K562 (cell line): ENCODE data around the gene ZSCAN22. TPM values are rescaled to one million over a fixed set of nuclear protein-coding genes. Genes with fewer than 3 reads are reported as not detected.

Experiments used
- FOXA1 ChIP-seq: fragments of 450-650 bp; IDR thresholded peaks from 2 replicates; pipeline ENCODE4 v1.6.1; 2016; ENCODE audit warnings: mild to moderate bottlenecking, borderline replicate concordance
- HLTF ChIP-seq: fragments of 450-650 bp; IDR thresholded peaks from 2 replicates; pipeline ENCODE4 v1.6.1; 2016
- ILK ChIP-seq: fragments of 450-650 bp; IDR thresholded peaks from 2 replicates; pipeline ENCODE4 v1.6.1; 2016; ENCODE audit warnings: missing genetic modification characterization, low read depth, mild to moderate bottlenecking, missing compliant biosample characterization, moderate library complexity, borderline replicate concordance
- NRF1 ChIP-seq, 2 experiments: fragments of 450-650 bp; IDR thresholded peaks in 1 of 2; conservative IDR thresholded peaks in 1 of 2; 2 replicates each; pipeline ENCODE4 v1.6.1; 2014; ENCODE audit warnings: mild to moderate bottlenecking in 2 of 2
- NUFIP1 ChIP-seq: fragments of 450-650 bp; IDR thresholded peaks from 2 replicates; pipeline ENCODE4 v1.6.1; 2018; ENCODE audit not compliant: partially characterized antibody
- PHB ChIP-seq: fragments of 250-450 bp; sonication (Bioruptor Pico); IDR thresholded peaks from 2 replicates; pipeline ENCODE4 v1.5.0; 2021
- PYGO2 ChIP-seq: fragments of 450-650 bp; IDR thresholded peaks from 2 replicates; pipeline ENCODE4 v1.6.1; 2016; ENCODE audit warnings: mild to moderate bottlenecking, missing genetic modification characterization, moderate library complexity, missing compliant biosample characterization
- RFX1 ChIP-seq: fragments of 450-650 bp; IDR thresholded peaks from 2 replicates; pipeline ENCODE4 v1.6.1; 2016; ENCODE audit warnings: mild to moderate bottlenecking, moderate library complexity
- RNF2 ChIP-seq: sonication (generic); IDR thresholded peaks from 2 replicates; pipeline ENCODE4 v1.6.1; 2016
- SMAD2 ChIP-seq: fragments of 150-350 bp; IDR thresholded peaks from 2 replicates; pipeline ENCODE4 v1.6.1; 2014; ENCODE audit warnings: low read depth, mild to moderate bottlenecking, low read length
- ZNF134 ChIP-seq: fragments of 250-450 bp; sonication (Bioruptor Pico); conservative IDR thresholded peaks from 2 replicates; pipeline ENCODE4 v1.4.0; 2020
- polyA plus RNA-seq, 8 experiments: library from polyadenylated mRNA; depleted of rRNA in 4 of 8; stranded (reverse) in 5 of 8; unstranded in 3 of 8; fragments of >200 nt; fragmentation: Nextera tagmentation in 2 of 8; fragmentation: Illumina TruSeq in 1 of 8; extraction: Ambion mirVana in 2 of 8; extraction: Trizol in 1 of 8; gene quantifications; 2 replicates each; pipeline versions ENCODE4 v1.2.1 to v1.2.3, GENCODE V29; 2011 to 2014; ENCODE audit warnings: inconsistent platforms in 1 of 8, missing spikeins in 1 of 8
- total RNA-seq, 7 experiments: library from RNA; depleted of rRNA in 6 of 7; stranded (reverse); fragments of >200 nt in 6 of 7; fragmentation: Illumina TruSeq in 2 of 7; extraction: Trizol in 2 of 7; gene quantifications; 2 replicates each; pipeline versions ENCODE4 v1.2.1 to v1.2.3, GENCODE V29; 2011 to 2021; ENCODE audit warnings: low replicate concordance in 1 of 7
- TF ChIP-seq, protein P1 (sequence below): fragments of 200-400 bp; formaldehyde crosslinking; IDR thresholded peaks from 2 replicates; pipeline ENCODE4 v1.6.1; 2017; ENCODE audit warnings: mild to moderate bottlenecking, low read depth, low read length, moderate library complexity
- TF ChIP-seq, protein P2 (sequence below): sonication (generic); formaldehyde crosslinking; IDR thresholded peaks from 2 replicates; pipeline ENCODE4 v1.8.1; 2023; ENCODE audit warnings: mild to moderate bottlenecking, missing genetic modification reagents, moderate library complexity
- TF ChIP-seq, protein P3 (sequence below): fragments of 250-450 bp; sonication (Bioruptor Pico); IDR thresholded peaks from 2 replicates; pipeline ENCODE4 v1.4.0; 2020; ENCODE audit warnings: mild to moderate bottlenecking, moderate library complexity, borderline replicate concordance
- TF ChIP-seq, protein P4 (sequence below): fragments of 450-650 bp; conservative IDR thresholded peaks from 2 replicates; pipeline ENCODE4 v1.6.1; 2016; ENCODE audit warnings: missing genetic modification characterization, low read depth, mild to moderate bottlenecking, missing compliant biosample characterization, moderate library complexity
- TF ChIP-seq, protein P5 (sequence below): fragments of 250-450 bp; sonication (Bioruptor Pico); IDR thresholded peaks from 2 replicates; pipeline ENCODE4 v1.4.0; 2020; ENCODE audit warnings: mild to moderate bottlenecking, moderate library complexity
- TF ChIP-seq, protein P6 (sequence below): fragments of 450-650 bp; formaldehyde crosslinking; conservative IDR thresholded peaks from 2 replicates; pipeline ENCODE4 v1.4.0; 2022; ENCODE audit warnings: mild to moderate bottlenecking, missing genetic modification characterization

Gene ZSCAN22
- total and polyA plus RNA-seq, 9 of the 15 experiments (the other 6 are each of a cell fraction or from before 2014, with no cell fraction given) = 0.98 to 5.3 (median 3.0) TPM

DNA sequence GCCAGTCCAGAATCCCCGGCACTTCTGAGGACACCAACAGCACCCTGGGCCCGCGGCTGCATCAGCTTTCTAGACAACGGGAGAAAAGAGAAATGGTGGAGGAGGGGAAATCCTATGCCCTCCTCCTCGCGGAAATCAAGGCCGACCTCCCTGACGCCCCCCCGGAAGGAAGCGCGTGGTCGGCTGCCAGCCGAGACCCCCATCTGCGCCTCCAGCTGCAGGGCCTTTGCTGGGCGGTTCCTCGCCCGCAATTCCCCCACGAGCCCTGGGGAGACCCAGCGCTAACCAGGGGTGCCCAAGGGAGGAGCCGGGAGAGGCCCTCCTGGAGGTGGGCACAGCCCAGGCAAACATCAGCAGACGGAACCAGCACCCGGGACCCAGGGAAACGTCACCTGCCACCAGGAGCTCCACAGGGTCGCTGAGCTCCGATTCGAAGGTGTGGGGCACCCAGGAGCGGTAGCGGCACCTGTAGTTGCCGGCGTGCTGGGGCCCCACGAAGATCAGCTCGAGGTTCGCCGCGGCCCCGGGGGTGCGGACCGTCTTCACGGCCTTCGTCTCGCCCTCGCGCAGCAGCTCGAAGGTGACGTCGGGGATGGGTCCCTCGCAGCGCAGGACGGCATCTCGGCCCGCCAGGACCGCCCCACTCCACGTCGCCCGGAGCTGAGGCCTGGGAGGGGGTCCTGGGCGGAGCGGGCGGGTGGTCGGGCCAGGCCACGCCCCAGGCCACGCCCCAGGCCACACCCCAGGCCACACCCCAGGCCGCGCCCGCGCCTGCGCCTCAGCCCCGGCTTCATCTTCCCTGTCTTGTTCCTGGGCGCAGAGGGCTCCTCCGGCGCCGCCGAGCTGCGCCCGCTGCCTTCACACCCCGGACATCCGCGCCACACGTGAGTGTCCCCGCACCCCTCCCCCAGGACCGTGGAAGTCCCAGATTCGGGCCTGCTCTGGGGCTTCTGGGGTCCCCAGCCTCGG, 20.5 kb downstream of the ZSCAN22 start (continued):
- TF ChIP-seq, protein P1, sequence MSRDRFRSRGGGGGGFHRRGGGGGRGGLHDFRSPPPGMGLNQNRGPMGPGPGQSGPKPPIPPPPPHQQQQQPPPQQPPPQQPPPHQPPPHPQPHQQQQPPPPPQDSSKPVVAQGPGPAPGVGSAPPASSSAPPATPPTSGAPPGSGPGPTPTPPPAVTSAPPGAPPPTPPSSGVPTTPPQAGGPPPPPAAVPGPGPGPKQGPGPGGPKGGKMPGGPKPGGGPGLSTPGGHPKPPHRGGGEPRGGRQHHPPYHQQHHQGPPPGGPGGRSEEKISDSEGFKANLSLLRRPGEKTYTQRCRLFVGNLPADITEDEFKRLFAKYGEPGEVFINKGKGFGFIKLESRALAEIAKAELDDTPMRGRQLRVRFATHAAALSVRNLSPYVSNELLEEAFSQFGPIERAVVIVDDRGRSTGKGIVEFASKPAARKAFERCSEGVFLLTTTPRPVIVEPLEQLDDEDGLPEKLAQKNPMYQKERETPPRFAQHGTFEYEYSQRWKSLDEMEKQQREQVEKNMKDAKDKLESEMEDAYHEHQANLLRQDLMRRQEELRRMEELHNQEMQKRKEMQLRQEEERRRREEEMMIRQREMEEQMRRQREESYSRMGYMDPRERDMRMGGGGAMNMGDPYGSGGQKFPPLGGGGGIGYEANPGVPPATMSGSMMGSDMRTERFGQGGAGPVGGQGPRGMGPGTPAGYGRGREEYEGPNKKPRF = no peak
- TF ChIP-seq, protein P2, sequence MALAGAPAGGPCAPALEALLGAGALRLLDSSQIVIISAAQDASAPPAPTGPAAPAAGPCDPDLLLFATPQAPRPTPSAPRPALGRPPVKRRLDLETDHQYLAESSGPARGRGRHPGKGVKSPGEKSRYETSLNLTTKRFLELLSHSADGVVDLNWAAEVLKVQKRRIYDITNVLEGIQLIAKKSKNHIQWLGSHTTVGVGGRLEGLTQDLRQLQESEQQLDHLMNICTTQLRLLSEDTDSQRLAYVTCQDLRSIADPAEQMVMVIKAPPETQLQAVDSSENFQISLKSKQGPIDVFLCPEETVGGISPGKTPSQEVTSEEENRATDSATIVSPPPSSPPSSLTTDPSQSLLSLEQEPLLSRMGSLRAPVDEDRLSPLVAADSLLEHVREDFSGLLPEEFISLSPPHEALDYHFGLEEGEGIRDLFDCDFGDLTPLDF (CRISPR knock-in tag) = no peak
- TF ChIP-seq FOXA1 = no peak
- TF ChIP-seq, protein P3, sequence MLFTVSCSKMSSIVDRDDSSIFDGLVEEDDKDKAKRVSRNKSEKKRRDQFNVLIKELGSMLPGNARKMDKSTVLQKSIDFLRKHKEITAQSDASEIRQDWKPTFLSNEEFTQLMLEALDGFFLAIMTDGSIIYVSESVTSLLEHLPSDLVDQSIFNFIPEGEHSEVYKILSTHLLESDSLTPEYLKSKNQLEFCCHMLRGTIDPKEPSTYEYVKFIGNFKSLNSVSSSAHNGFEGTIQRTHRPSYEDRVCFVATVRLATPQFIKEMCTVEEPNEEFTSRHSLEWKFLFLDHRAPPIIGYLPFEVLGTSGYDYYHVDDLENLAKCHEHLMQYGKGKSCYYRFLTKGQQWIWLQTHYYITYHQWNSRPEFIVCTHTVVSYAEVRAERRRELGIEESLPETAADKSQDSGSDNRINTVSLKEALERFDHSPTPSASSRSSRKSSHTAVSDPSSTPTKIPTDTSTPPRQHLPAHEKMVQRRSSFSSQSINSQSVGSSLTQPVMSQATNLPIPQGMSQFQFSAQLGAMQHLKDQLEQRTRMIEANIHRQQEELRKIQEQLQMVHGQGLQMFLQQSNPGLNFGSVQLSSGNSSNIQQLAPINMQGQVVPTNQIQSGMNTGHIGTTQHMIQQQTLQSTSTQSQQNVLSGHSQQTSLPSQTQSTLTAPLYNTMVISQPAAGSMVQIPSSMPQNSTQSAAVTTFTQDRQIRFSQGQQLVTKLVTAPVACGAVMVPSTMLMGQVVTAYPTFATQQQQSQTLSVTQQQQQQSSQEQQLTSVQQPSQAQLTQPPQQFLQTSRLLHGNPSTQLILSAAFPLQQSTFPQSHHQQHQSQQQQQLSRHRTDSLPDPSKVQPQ (CRISPR knock-in tag) = no peak
- TF ChIP-seq PYGO2 (tag) = no peak
- TF ChIP-seq, protein P4, sequence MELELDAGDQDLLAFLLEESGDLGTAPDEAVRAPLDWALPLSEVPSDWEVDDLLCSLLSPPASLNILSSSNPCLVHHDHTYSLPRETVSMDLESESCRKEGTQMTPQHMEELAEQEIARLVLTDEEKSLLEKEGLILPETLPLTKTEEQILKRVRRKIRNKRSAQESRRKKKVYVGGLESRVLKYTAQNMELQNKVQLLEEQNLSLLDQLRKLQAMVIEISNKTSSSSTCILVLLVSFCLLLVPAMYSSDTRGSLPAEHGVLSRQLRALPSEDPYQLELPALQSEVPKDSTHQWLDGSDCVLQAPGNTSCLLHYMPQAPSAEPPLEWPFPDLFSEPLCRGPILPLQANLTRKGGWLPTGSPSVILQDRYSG = no peak
- TF ChIP-seq RNF2 = 0 out of 2 replicates have a peak, but pooled peaks have one; percentile 18
- TF ChIP-seq, protein P5, sequence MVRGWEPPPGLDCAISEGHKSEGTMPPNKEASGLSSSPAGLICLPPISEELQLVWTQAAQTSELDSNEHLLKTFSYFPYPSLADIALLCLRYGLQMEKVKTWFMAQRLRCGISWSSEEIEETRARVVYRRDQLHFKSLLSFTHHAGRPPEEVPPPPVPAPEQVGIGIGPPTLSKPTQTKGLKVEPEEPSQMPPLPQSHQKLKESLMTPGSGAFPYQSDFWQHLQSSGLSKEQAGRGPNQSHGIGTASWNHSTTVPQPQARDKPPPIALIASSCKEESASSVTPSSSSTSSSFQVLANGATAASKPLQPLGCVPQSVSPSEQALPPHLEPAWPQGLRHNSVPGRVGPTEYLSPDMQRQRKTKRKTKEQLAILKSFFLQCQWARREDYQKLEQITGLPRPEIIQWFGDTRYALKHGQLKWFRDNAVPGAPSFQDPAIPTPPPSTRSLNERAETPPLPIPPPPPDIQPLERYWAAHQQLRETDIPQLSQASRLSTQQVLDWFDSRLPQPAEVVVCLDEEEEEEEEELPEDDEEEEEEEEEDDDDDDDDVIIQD = no peak
- TF ChIP-seq ZNF134 (CRISPR knock-in tag) = no peak
- no peak for TF ChIP-seq ILK (tag)
- TF ChIP-seq, protein P6, sequence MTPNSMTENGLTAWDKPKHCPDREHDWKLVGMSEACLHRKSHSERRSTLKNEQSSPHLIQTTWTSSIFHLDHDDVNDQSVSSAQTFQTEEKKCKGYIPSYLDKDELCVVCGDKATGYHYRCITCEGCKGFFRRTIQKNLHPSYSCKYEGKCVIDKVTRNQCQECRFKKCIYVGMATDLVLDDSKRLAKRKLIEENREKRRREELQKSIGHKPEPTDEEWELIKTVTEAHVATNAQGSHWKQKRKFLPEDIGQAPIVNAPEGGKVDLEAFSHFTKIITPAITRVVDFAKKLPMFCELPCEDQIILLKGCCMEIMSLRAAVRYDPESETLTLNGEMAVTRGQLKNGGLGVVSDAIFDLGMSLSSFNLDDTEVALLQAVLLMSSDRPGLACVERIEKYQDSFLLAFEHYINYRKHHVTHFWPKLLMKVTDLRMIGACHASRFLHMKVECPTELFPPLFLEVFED (CRISPR knock-in tag) = no peak
- no peak for TF ChIP-seq HLTF
- no peak for TF ChIP-seq PHB (CRISPR knock-in tag)
- TF ChIP-seq RFX1 = no peak
- no peak for TF ChIP-seq SMAD2
- no peak for TF ChIP-seq NUFIP1
- TF ChIP-seq NRF1 (conservative IDR thresholded peaks at IDR 0.05 in 1 of 2, IDR thresholded peaks at IDR 0.05 in 1 of 2) = peak; percentile 94 to 95
